ENCODE results near the gene PITPNC1. TPM values are rescaled to one million over a fixed set of nuclear protein-coding genes. Genes with fewer than 3 reads are reported as not detected.

Gene PITPNC1
- total RNA-seq, 1 donor from 2014 or later, result 40.3 TPM

DNA sequence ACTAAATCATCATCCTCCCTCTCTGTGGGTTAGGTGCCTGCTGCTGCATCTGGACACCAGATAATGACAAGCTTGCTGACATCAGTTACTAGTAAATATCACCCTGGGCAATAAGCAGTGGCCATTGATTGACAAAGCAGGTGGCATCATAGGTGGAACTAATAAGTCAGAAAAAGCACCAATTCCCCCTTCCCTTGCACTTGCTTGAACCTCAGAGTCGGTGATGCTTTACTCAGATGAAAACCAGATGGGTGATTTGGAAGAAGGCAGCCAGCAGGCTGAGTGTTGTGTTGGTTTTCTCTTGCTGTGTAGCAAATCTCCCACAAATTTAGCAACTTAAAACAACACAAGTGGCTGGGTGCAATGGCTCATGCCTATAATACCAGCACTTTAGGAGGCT lies 193.7 kb downstream of the PITPNC1 start:
- H3K4me3 Mint-ChIP-seq (ENCODE audit: unreplicated experiment), result no peak overlapping the region
- peaks cover 17% of the 10 kb centered on the region for H3K4me1 Mint-ChIP-seq (ENCODE audit: low read depth, unreplicated experiment)
- no peak overlapping the region for H3K27ac Mint-ChIP-seq (ENCODE audit: unreplicated experiment)
- no peak for TF ChIP-seq CTCF (IDR thresholded peaks at IDR 0.05; ENCODE audit: partially characterized antibody, unreplicated experiment)
- DNase-seq, result no peak
- H3K36me3 Mint-ChIP-seq (ENCODE audit: unreplicated experiment), result no peaks in the 10 kb centered on the region
- peaks cover 4% of the 10 kb centered on the region for H3K9me3 Mint-ChIP-seq (ENCODE audit: unreplicated experiment)
- peaks cover 5% of the 10 kb centered on the region for H3K27me3 Mint-ChIP-seq (ENCODE audit: unreplicated experiment)

- Mint-ChIP-seq H3K9me3 (ENCODE audit: unreplicated experiment) (peaks cover 4% of the 10 kb centered on the region), H3K27me3 (ENCODE audit: unreplicated experiment) (peaks cover 5% of the 10 kb centered on the region), H3K27ac (ENCODE audit: unreplicated experiment) (no peak overlapping the region), H3K36me3 (ENCODE audit: unreplicated experiment) (no peaks in the 10 kb centered on the region), H3K4me1 (ENCODE audit: low read depth, unreplicated experiment) (peaks cover 18% of the 10 kb centered on the region), H3K4me3 (ENCODE audit: unreplicated experiment) (no peak overlapping the region)
- TF ChIP-seq CTCF (IDR thresholded peaks at IDR 0.05; ENCODE audit: partially characterized antibody, unreplicated experiment), result no peak
- no peak for DNase-seq
These were observed 194.4 kb downstream of the PITPNC1 start for GRCh38 chr17:67571478-67571877.

DNA sequence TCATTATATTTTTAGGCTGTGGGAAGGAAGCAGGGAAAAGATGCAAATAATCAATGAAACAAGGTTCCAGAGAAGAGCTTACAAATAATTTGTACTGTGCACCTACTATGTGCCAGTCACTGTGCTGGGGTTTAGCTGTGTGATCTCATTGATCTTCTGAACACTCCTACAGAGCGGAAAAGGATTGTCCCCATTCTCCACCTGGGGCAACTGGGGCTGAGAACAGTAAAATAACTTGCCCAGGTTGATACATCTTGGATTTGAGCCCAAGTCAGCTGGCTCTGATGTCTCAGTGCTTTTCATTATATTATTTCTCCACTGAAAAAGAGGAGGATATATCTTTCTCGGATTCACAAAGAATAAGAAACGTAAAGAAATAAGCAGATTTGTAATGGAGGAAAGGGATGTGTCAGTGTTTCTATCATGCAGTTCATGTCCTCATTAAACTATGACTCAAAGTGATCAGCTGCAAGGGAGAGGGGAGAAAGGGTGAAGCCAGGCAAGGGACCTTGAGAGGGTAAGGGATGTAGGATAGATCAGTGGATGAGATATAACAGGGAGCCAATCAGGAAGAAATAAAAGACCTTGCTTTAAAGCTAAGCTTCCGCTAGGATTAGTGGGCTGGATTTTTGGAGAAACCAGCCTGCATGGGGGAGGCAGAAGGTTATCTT lies 197.0 kb downstream of the PITPNC1 start:
- H3K4me3 Mint-ChIP-seq (ENCODE audit: unreplicated experiment), result no peak overlapping the region
- H3K27ac Mint-ChIP-seq (ENCODE audit: unreplicated experiment), result no peak overlapping the region
- no peaks in the 10 kb centered on the region for H3K36me3 Mint-ChIP-seq (ENCODE audit: unreplicated experiment)
- H3K4me1 Mint-ChIP-seq (ENCODE audit: low read depth, unreplicated experiment), result peaks cover 22% of the 10 kb centered on the region
- no peak for DNase-seq
- H3K27me3 Mint-ChIP-seq (ENCODE audit: unreplicated experiment), result peaks cover 5% of the 10 kb centered on the region
- peaks cover 6% of the 10 kb centered on the region for H3K9me3 Mint-ChIP-seq (ENCODE audit: unreplicated experiment)
- no peak for TF ChIP-seq CTCF (IDR thresholded peaks at IDR 0.05; ENCODE audit: partially characterized antibody, unreplicated experiment)

GRCh38 chr17:67574658-67575293 lies 197.7 kb downstream of the PITPNC1 start:
- Mint-ChIP-seq H3K36me3 (ENCODE audit: unreplicated experiment) (no peaks in the 10 kb centered on the region), H3K4me1 (ENCODE audit: low read depth, unreplicated experiment) (peaks cover 17% of the 10 kb centered on the region), H3K4me3 (ENCODE audit: unreplicated experiment) (no peak overlapping the region), H3K9me3 (ENCODE audit: unreplicated experiment) (peaks cover 6% of the 10 kb centered on the region), H3K27me3 (ENCODE audit: unreplicated experiment) (peaks cover 5% of the 10 kb centered on the region), H3K27ac (ENCODE audit: unreplicated experiment) (no peak overlapping the region)
- TF ChIP-seq CTCF (IDR thresholded peaks at IDR 0.05; ENCODE audit: partially characterized antibody, unreplicated experiment), result no peak
- no peak for DNase-seq

- no peak for TF ChIP-seq CTCF (IDR thresholded peaks at IDR 0.05; ENCODE audit: partially characterized antibody, unreplicated experiment)
- peak; percentile 36 for DNase-seq
- no peak overlapping the region for H3K27ac Mint-ChIP-seq (ENCODE audit: unreplicated experiment)
- no peaks in the 10 kb centered on the region for H3K36me3 Mint-ChIP-seq (ENCODE audit: unreplicated experiment)
- H3K9me3 Mint-ChIP-seq (ENCODE audit: unreplicated experiment), result peaks cover 6% of the 10 kb centered on the region
- peaks cover 5% of the 10 kb centered on the region for H3K27me3 Mint-ChIP-seq (ENCODE audit: unreplicated experiment)
- H3K4me3 Mint-ChIP-seq (ENCODE audit: unreplicated experiment), result no peak overlapping the region
- peaks cover 14% of the 10 kb centered on the region for H3K4me1 Mint-ChIP-seq (ENCODE audit: low read depth, unreplicated experiment)
These were observed 198.2 kb downstream of the PITPNC1 start for GRCh38 chr17:67575325-67575724.
